Stimulated activated CD4-positive, alpha-beta T cell treated with anti-CD3 and anti-CD28 coated beads, Interleukin-4, amount 100 ng/mL, for 1 hour (primary cell): ENCODE results near the gene ARHGEF19.
A peak's percentile ranks its signal among the peaks of the same experiment; 100 is the strongest.
"Not testable (repeated sequence)": the region's sequence is repeated elsewhere in the genome, so short reads cannot be mapped to it uniquely, and the experiment has no call there.

Experiments
- DNase-seq: peaks from one replicate; pipeline ENCODE4 v3.0.0-alpha.2; 2020

Gene ARHGEF19

GRCh38 chr1:16243936-16244649 lies 31.6 kb upstream of the ARHGEF19 start:
- DNase-seq, result peak; percentile 75

GRCh38 chr1:16243215-16243610 lies 30.8 kb upstream of the ARHGEF19 start:
- DNase-seq, result no peak

- no peak for DNase-seq
These were observed 30.2 kb upstream of the ARHGEF19 start for GRCh38 chr1:16242556-16243214.

- no peak for DNase-seq
These were observed 28.8 kb upstream of the ARHGEF19 start for GRCh38 chr1:16241221-16241708.

- no peak for DNase-seq
These were observed 27.6 kb upstream of the ARHGEF19 start for GRCh38 chr1:16239972-16240491.

GRCh38 chr1:16237343-16237830 lies 24.9 kb upstream of the ARHGEF19 start:
- no peak for DNase-seq

GRCh38 chr1:16236511-16237342 lies 24.3 kb upstream of the ARHGEF19 start, which contains the start of gene CPLANE2:
Gene CPLANE2 (minus strand): TSS chr1:16237183. CDS start chr1:16236742, 441 bp downstream.
- DNase-seq, result peak; percentile 96

GRCh38 chr1:16235944-16236510 lies 23.6 kb upstream of the ARHGEF19 start:
- peak; percentile 51 for DNase-seq

- DNase-seq, result no peak
These were observed 22.9 kb upstream of the ARHGEF19 start for GRCh38 chr1:16235347-16235746.

GRCh38 chr1:16233431-16233830 lies 21.0 kb upstream of the ARHGEF19 start:
- DNase-seq, result no peak

- no peak for DNase-seq
These were observed 19.9 kb upstream of the ARHGEF19 start for GRCh38 chr1:16232316-16232710.

- no peak for DNase-seq
These were observed 19.2 kb upstream of the ARHGEF19 start for GRCh38 chr1:16231331-16232315.

- DNase-seq, result no peak
These were observed 18.3 kb upstream of the ARHGEF19 start for GRCh38 chr1:16230744-16231143.

- DNase-seq, result no peak
These were observed 17.7 kb upstream of the ARHGEF19 start for GRCh38 chr1:16229976-16230740.

GRCh38 chr1:16226490-16227179 lies 14.2 kb upstream of the ARHGEF19 start:
- DNase-seq, result no peak

GRCh38 chr1:16226129-16226489 lies 13.7 kb upstream of the ARHGEF19 start:
- no peak for DNase-seq

GRCh38 chr1:16224472-16224871 lies 12.0 kb upstream of the ARHGEF19 start:
- no peak for DNase-seq

GRCh38 chr1:16222716-16223115 lies 10.3 kb upstream of the ARHGEF19 start:
- DNase-seq, result not testable (repeated sequence)

GRCh38 chr1:16221499-16221898 lies 9.0 kb upstream of the ARHGEF19 start:
- DNase-seq, result no peak

- no peak for DNase-seq
These were observed 7.6 kb upstream of the ARHGEF19 start for GRCh38 chr1:16219968-16220500.
